Suppressor macrophage treated with lipopolysaccharide for 4 hours (primary cell): Measurements from ENCODE around the gene UST.
"Not testable (repeated sequence)": the region's sequence is repeated elsewhere in the genome, so short reads cannot be mapped to it uniquely, and the experiment has no call there.

ENCODE experiments used
- DNase-seq: peaks from one replicate; pipeline ENCODE4 v3.0.0-alpha.2; 2020

Gene UST

DNA sequence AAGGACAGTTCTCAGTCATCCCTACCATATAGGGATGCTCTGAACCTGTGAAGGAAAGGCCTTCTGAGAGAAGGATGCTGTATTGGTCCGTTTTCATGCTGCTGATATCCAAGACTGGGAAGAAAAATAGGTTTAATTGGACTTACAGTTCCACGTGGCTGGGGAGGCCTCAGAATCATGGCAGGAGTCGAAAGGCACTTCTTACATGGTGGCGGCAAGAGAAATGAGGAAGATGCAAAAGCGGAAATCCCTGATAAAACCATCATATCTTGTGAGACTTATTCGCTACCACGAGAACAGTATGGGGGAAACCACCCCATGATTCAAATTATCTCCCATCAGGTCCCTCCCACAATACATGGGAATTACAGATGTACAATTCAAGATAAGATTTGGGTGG lies 209.3 kb downstream of the UST start:
- not testable (repeated sequence) for DNase-seq

DNA sequence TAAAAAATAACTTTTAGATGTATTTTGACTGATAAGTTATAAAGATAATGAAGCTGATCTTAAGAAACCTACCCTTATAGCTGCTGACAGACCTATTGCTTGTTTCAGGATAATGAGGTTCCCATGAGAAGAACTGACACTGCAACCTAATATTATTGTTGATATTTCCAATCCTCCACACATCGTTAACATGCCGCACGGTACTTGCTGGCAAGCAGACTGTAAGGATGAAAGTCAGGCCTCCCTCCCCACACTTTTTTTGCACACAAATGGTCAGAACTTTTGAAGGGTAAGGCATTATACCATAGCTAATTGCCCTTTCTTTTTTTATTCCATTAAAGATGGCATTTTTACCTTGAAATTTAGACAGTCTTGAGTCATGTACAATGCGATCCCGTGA lies 210.9 kb downstream of the UST start:
- DNase-seq = no peak

DNA sequence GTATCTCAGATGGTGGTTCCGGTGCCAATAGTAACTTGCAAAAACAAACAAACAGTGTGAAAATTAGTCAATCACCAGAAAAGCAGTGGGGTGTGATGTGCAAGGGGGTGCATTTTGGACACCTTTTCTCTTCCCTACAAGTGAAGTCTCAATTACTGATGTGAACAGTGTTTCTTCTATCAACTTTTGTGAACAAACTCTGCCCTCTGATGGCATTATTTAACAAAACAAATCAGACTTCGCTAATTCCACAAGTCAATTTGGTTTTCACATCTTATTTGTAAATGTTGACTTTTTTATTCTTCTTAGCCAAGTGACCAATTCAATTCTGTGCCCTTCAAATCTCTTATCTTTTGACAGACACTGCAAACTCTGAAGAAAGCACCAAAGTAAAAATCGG lies 212.2 kb downstream of the UST start:
- no peak for DNase-seq

DNA sequence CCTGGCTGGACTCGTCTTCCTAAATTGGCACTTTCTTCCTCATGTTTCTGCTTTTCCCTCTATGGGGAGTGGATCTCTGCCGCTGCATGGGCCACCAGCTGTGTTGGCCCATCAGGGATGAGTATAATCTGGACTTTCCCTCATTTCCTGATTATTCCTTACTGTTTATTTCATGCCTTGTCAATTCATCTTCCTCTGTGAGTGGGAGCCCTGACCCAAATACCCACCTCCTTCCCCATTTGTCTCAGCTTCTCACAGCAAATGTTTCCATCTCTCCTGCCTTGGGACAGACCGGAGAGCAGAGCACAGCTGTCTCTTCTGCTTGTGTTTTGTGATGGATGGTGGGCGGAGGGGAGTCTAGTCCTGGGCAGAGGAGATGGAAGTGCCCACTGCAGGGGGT lies 212.7 kb downstream of the UST start:
- DNase-seq = no peak

DNA sequence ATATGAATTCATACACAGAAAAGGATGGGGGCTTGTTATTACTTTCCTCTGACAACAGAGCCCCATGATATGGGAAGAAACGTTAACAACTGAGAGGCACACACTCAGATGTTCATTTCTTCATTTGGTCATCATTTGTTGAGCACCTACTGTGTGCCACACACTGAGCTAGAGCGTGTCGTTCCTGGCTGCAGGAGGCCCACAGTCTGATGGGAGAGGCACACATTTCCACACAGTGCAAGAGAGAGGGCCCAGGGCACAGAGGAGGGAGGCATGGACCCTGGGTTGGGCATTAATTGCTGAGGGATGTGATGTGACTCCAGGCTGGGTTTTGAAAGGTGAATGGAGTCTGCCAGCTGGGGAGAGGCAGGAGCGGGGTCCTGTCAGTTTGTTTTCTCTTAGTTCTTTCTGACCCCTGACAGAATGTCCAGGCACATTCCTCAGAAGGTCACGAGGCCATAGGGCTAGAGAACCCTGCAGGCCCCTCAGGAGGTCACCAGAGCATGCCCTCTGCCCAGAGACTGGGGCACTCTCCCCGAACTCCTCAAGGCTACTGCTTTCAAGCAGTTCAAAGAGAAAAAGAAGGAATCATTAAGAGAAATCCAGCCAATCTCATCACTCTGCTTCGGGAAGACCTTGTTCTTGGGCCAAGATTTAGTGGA lies 216.2 kb downstream of the UST start:
- DNase-seq = no peak

DNA sequence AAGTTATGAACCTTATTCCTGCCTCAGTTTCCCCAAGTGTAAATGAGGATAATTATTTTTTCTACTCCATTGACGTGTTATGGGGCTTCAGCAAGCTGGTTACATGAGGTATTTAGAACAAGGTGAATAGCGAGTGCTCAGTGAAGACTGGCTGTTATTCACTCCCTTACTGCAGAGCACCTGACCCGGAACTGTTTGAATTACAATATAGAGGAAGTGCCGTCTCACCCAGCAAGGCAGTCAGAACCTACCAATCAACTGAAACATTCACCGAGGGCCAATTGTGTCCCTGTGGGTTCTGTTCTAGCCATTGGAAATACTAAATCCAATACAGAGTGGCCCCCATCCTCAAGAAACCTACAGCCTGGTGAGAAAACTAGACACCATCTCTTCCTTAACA lies 216.9 kb downstream of the UST start:
- no peak for DNase-seq

DNA sequence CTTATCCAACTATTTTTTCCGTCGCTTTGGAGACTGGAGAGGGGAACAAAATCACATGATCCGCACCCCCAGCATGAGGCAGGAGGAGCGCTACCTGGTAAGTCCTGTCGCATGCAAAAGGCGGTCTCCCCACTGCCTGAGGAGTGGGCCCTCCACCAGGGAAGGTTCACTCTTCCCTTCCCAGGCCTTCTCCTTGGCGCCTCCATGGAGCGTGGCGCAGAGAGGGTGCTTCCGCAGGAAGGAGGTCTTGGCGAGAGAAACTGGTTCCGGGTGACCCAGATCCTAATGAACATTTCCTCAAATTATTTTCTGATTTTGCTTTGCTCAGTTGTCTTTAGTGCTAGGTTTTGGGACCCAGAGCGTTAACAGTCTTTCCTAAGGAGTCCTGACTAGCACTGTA lies 217.6 kb downstream of the UST start:
- no peak for DNase-seq

DNA sequence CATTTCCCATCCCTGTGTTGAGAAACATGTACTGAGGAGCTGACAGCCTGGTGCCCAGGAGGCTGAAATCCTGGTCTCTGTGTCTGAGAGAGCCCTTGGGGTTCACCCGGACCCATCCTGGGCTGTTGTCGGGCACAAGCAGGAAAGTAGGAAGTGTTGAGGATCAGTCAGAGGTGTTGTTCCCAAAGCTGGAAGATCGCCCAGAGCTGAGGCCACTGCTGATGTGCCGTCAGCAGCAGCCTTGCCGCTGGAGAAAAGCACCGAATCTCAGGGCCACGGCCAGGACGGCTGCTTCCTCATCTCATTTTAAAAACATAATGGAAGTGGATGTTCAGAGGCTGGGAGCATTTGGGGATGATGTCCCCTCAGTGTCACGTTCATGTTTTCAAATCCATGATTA lies 218.5 kb downstream of the UST start:
- DNase-seq = no peak

DNA sequence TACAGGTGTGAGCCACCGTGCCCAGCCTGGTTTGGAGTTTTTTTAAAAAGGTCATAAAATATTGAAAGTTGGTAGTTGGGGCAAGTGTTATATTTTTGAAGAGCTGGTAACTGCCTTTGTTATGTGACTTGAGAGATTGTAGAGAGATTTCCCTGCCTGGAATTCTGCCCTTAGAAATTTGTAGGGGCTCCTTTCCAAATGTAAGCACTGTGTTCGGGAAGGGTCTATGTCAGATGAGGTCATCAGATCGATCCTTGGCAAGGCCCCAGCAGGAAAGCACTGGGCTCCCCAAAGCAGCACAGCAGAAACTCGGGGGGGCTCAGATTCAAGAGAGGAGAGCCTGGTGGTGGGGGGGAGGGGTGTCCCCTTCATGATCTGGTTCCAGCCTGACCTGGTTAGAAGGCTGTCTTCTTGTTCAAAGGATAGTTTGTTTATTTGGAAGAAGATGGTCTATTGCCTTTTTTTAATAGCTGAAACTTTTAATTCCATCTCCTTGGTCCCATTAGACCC lies 220.2 kb downstream of the UST start:
- no peak for DNase-seq

DNA sequence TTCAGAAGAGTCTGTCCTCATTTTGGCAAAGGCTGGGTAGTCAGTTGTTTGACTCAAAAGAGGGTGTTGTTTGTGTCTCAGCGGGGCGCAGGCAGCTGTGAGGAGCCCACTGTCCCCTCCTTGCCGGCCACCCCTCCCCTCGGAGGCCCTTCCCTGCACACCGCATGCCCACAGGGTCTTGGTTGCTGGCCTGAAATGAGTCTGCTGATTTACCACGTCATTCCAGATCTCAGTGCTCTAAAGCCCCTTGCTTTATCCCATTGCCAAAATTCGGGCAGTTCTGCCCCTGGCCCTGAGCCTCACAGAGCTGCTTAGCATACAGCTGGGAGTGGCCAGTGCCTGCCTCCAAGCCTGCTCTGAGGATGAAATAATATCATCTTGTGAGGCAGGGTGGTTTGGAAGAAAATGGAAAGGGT lies 220.7 kb downstream of the UST start:
- DNase-seq = no peak

DNA sequence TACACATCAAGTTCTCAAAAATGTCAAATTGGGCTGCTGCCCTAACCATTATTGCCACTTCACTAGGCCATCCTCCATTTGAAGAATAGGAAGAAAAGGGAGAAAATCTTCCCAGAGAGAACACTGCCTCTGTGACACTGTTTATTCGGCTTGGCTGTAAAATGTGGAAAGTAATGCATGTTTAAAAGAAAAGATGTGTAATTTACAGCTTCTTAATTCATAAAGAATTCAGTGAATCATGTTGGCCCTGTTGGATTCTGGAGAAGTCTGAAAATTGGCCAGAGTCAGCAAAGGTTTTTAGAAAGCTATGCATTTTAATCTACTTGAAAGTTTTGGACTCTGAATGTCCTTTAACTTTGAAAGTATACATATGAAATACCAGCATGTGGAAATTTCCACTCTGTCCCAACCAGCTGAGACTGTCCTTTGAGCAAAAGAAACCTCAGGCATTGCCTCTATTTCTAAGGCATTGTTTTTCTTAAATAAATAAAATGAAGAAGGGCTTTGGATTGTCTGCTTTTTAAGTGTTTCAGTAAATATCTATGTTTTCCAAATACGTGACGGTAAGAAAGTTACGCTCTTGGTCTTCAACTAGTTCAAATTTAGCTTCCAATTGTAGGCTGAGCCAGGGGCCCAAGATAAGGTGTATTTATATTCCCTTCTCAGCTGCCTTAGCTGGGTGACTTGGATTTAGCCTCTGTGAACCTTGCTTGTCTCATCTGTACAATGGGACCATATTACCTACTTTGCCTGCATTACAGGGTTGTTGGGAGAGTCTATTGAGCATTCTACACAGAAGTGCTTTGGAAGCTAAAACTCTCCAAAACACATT lies 222.2 kb downstream of the UST start:
- DNase-seq = no peak

DNA sequence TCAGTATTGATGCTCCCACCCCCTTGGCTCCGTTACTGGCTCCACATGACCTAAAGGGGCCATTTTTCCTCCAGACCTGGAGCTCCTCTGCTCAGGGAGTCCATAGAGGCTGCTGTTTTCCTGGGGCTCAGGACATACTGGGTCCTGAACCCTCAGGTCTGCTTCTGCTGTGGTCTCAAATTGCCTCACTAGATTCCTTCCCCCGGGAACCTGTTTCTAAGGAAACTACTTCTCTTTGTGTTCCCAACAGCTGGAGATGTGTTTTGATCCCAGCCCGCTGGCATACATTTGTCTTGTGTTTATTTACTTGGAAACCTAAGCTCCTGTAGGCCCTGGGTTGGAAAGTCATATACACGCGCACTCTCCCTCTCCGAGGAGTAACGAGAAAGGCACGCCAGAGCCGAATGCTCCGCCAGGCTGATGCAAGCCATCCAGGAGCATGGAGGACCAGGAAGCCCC lies 222.8 kb downstream of the UST start:
- no peak for DNase-seq

DNA sequence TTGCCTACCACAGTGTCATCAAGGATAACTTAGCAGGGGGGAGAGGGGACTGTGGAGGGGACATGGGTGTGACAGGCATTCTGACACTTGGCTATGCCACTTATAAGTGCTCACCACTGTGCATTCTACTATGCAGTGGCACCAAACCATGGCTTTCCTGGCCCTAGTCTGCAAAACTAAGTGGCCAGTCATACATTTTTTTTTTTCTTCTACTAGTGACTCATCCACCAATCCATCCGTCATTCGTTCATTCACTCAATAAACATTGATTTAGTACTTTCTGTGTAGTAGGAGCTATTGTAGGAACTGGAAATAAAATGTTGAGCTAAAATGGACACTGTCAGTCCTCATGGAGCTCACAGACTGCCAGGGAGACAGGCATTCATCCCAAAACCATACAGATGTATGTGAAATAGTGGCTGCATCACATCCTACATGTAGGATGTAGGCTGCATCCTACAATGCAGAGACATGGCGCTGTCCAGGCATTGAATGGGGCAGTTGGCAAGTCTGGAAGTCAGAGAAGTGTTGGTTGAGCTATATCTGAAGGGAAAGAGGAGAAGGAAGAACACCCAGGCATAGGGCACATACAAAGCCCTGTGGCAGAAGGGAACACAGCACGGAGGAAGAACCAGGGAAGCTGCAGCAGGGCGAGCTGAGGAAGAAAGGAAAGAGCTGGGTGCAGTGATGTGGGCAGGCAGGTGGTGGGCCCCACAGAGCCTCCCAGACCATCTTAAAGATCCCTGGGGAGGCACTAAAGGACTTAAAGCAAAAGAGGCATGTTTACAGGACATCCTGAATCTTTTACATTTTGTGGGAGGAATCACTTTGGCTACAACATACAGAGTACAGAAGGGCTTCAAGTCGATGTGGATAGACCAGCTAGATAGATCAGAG lies 224.4 kb downstream of the UST start:
- DNase-seq = no peak

DNA sequence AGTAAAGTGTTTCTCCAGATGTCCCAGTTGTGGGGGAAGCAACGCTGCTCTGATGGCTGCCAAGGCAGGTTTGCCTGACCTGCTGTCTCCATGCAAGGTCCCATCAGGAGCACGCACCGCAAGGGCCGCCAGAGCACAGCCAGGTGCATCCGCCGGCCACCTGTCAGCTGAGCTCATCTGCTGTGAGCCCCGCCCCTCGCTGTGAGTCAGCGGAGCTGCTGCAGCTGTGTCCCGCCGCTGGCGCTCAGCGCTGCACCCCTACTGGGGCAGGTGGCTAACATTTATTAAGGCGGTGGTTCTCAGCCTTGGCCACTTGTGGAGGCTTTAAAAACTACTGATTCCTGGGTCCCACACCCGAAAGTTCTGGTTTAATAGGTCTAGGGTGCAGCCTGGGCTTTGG lies 225.7 kb downstream of the UST start:
- DNase-seq = no peak

DNA sequence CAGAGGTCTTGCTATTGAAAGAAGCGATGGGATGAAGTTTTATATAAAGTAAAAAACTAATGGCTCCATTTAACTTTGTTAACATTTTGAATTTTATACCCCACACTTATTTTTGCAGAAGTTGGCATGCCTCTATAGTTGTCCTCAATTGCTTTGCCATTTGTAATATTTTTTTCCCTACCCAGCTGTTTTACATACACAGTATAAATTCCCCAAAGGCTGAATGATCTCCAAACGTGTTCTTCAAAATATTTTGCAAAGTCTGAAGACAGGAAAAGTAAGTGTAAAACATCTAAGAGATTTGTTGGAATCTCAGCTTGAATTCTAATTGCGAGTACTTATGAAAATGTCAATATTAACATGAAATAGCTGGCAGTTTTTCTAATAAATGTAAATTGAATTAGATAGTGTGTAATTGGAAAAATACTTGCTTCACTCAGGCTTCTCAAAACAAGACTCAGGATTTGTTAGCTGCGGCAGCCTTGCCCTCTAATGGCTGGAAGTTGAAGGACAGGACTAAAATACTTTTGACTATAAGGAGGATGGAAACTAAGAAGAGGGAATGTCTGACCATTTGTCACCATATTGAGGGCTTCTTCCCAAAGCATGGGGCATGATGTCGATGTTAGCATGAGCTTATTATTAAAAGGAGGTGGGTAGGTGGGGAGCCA lies 226.8 kb downstream of the UST start:
- no peak for DNase-seq

DNA sequence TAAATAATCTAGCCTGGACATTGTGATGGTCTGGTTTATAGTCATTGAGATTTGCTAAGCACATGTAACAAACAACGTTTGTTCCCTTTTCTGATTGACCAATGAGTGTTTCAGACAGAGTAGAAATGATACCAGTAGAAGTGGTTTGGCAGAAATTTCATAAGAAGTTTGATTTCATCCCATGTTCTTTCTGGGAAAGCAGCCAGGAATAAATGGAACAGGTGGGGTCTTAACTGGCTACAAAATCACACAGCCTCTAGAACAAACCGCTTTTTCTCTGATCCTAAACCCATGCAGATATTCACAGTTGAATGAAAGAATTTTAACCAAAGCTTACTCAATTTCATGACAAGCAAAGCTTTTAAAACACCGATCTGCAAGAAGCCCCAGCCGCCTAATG lies 227.5 kb downstream of the UST start:
- no peak for DNase-seq

DNA sequence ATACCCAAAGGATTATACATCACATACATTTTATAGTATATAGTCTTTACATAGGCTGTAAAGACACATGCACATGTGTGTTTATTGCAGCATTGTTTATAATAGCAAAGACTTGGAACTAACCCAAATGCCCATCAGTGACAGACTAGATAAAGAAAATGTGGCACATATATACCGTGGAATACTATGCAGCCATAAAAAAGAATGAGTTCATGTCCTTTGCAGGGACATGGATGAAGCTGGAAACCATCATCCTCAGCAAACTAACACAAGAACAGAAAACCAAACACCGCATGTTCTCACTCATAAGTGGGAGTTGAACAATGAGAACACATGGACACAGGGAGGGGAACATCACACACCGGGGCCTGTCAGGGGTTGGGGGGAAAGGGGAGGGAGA lies 231.5 kb downstream of the UST start:
- DNase-seq = not testable (repeated sequence)

DNA sequence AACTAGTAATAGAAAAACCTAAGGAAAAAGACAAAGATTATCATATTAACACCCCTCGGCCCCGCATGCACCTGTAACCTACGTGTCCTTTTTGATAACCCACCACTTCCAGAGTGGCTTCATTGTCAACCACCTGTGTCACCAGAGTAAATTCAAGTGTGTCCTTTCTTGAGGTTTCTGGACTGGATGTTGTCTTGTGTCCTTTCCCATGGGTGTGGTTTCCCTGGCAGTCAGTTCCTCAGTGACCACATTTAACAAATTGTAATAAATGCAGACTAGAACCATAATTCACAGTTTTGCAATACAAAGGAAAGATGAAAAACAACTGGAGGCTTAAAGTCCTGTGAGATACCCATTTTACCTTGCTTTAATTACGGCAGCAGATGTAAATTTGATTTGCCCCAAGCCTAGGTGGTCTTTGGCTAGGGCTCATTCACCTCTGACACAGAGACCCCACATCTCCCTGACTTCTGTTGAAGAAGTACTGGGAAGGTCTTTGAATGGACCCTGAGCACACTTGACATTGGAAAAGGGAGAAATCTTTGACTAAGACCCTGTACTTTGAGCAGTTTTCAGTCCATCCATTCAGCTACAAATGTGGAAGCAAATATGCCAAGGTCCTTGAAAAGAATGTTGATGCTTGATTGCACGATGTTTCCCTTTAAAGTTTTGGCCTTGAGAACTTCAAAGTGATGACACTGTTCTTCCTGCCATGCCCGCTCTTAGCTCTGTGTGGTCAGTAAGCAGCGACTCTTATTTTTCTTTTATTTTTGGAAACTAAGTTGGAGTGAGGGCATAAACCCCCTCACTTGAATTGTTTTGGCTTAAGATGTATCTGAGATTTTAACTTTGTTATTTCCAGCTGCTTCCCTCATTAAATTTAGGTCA lies 232.4 kb downstream of the UST start:
- DNase-seq = no peak

DNA sequence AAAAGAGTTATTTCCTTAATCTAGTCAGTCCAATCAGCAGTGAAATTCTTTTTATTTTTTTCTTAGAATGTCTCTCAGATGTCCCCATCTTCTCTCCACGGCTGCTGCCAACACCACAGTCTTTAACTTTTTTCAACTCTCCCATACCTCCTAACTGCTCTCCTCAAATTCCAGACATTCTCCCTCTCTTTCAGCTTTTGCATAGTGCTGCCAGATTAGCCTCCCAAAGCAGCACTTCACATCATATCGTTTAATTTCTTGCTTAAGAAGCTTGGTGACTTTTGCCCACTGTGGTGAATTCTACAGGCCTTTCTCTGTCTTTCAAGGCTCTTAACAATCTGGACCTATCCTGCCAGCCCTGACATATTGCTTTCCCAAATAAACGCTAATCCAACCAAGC lies 233.4 kb downstream of the UST start:
- no peak for DNase-seq

DNA sequence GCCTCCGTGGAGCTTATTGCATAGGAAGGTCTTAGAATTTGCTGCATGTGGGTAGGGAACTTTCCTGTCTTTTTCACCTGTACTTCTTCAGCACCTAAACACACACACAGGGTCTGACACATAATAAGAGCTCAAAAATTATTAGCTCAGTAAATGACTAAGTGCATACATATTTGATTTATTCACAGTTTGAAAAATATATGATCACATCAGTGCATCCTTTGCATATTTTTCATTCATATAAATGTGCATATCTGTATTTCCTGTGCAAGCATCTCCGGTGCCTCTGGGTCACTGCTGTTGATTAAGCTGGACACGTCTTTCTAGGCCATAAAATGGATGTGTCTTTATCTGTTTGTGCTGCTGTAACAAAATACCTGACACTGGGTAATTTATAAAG lies 234.7 kb downstream of the UST start:
- DNase-seq = no peak

DNA sequence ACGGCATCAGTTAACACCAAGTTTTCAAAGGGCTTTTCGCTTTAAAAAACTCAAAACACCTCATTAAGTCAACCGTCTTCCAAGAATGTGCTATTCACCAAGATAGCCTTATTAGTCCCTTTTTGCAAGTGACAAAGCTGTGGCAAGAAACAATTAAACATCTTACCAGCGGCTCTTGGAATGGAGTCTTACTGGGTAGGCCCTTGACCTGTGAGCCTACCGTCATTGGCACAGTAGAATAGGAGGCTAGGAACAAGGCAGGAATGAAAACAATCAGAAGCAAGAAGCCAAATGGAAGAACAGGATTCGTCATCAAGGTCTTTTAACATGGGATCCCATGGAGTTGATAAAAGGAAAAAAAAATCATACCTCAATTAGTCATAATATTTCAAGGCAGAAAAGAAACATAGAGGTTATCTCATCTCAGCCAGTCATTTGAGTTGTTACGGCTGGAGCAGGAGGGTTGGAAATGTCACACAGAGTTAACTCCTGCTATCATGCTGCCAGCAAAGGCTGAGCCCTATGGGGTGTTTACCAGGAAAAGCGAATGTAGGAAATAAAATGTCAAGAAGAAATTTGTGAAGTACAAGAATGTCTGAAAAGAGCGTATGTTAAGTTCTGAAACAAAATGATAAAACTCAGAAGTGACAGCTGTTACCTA lies 236.4 kb downstream of the UST start:
- DNase-seq = no peak
